Stomach (tissue), 4 donors: ENCODE data around the gene TSPAN14.

Experiments used
- EP300 ChIP-seq: sonication (generic); formaldehyde crosslinking; IDR thresholded peaks from one replicate; pipeline ENCODE4 v1.6.1; 2017; ENCODE audit warnings: antibody characterized with exemption
- POLR2A ChIP-seq, 4 donors: fragments of 450-650 bp; IDR thresholded peaks; one replicate each; pipeline ENCODE4 v1.6.1; 2016; ENCODE audit warnings: antibody characterized with exemption in 4 of 4, control low read depth in 2 of 4, mild to moderate bottlenecking in 1 of 4, moderate library complexity in 1 of 4

DNA sequence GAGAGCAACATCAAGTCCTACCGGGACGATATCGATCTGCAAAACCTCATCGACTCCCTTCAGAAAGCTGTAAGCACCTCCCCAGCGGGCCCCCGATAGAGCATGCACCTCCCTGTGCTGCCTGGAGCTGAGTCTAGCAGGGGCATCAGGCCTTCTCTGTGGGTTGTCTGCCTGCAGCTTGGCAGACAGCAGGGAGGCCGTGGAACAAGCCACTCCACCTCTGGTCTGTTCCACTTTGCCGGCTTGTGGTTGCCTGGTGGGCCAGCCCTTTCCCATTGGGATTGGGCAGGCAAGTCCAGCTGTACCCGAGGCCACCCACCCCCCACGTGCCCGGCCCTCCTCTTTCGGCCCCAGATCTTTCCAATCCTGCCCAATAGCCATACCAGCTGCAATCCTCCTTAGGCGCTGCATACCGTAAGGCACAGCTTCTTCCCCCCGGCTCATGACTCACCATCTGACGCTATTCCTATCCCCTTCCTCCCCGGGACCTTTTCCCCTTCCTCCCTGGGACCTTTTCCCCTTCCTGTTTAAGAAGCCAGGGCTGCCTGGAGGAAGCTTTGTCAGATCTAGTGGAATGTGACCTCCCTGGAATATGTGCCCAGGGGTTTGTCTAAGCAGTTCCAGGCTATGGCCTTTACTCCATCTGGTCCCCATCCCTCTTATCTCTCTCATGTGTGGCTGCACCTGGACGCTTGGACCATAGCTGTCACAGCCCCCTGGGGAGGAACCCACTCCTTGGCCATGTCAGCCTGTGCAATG lies 55.5 kb downstream of the TSPAN14 start:
- TF ChIP-seq POLR2A (IDR thresholded peaks at IDR 0.05): no peak
- TF ChIP-seq EP300: no peak
